NCI-H2107 (cell line): ENCODE results near the gene RGL3.
"Not testable (repeated sequence)": the region's sequence is repeated elsewhere in the genome, so short reads cannot be mapped to it uniquely, and the experiment has no call there.

Experiments
- DNase-seq: peaks from one replicate; lab custom pipeline; 2025; lab: John Stamatoyannopoulos, UW

The RGL3 gene

DNA sequence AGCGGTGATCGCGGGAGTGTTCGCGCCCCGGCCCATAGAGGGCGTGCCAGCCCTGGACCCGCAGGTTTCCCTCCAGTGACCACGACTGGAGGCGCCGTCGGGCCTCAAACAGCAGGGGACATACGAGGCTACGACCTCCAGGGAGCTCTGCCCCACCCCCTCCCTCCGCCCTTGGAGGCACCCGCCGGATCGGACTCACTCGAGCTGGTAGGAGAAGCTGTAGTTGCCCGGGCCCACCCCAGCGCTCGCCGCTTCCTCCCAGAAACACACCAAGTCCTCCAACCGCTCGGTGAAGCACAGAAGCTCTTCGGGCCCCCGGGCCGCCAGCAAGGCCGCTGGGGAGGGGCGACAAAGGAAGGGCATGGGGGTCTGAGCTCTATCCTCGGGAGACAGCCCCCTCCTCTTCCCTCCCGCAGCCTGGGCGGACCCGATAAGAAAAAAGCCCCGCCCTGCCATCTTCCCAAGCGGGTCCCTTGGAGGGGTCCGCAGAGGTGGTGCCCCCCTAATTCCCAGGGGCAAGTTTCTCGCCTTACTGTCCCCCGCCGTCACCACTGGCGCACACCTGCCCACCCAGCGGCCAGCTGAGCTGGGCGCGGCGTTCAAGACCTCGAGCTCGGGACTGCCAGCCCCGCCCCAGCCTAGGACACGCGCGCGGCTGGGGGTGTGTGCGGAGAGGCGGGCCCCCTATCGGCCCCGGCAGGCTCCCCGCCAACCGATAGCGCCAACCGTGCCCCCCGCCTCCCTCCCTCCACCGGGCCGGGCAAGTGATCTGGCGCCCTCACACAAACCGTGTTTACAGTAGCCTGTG is 36.0 kb downstream of the RGL3 start:
- DNase-seq = peak; percentile 21

DNA sequence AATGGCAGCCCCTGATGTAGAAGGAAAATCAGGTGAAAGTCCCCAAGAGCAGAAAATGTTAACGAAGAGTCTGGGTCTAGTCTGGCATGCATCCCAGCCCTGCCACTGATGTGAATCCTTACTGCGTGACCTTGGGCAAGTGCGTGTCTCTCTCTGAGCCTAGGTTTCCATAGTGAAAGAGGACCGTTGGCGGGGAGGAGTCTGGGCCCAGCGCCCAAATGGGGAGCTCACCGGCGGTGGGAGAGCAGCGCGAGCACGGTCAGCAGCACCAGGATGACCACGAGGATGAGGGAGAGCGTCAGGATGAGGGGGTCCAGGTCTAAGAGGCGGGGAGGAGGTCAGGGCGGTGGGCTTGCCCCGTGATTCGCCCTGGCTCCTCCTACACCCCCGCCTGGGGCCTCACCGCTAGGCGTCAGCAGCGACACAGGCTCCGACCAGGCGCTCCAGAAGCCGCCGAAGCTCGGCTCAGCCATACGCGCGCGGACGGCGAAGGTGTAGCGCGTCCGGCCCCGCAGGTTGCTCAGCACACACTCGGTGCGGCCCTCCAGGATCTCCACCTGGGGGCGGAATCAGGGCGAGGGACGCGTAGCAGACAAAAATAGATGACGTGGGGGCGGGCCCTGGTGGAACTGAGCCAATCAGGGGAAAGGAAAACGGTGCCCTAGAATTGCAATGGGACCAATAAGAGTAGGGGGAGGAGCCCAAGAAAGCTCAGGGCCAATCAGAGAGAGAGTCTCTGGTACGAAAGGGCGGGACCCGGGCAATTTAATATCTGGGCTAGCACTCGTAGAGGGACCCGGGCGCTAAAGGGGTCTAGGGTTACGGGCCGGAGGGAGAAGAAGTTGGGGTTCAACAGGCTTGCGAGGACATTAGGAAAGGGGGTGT is 38.2 kb downstream of the RGL3 start:
- DNase-seq = peak; percentile 92

DNA sequence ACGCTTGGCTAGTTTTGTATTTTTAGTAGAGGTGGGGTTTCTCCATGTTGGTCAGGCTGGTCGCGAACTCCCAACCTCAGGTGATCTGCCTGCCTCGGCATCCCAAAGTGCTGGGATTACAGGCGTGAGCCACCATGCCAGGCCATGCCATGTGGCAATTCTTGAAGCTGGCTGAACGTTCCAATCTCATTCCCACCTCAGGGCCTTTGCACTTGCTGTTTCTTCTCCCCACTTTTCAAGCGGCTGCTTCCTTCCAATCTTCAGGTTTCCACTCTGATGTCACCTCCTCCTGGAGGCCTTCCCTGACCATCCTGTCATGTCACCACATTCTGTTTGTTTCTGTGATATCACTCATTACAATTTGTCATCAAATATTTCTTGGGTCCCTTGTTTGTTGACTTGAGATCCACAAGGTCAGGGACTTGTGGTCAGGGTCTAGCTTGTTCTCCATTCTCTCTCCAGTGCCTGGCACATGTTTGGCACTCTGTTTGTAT is 39.2 kb downstream of the RGL3 start:
- DNase-seq = no peak

DNA sequence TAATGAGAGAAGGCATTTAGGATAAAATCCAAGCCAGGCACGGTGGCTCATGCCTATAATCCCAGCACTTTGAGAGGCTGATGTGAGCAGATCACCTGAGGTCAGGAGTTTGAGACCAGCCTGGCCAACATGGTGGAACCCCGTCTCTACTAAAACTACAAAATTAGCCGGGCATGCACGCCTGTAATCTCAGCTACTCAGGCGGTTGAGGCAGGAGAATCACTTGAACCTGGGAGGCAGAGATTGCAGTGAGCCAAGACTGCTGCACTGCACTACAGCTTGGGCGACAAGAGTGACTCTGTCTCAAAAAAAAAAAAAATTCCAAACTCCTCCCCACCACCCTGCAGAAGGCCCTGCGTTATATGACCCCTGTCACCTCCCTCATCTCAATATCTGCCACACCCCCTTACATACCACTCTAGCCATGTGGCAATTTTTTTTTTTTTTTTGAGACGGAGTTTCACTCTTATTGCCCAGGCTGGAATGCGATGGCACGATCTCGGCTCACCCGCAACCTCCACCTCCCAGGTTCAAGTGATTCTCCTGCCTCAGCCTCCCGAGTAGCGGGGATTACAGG is 39.8 kb downstream of the RGL3 start:
- not testable (repeated sequence) for DNase-seq

GRCh38 chr19:11378319-11379189 is 40.6 kb downstream of the RGL3 start:
- DNase-seq = no peak

DNA sequence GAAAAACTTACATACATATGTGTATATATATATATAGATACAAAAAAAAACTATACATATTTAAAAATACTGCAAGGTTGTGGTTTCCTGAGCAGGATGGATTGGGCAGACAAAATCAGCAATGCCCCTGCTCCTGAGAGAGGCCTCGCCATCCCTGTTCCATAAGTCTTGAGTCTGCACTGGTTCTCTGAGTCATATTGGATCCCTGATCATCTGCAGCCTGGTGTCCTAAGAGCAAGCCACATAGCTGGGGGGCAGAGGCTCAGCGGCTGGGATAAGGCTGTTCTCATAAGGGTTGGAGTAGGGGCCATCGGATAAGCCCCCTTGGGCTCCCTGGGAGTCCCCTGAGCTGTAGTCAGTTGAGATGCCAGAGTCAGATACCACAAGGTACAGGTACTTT is 41.4 kb downstream of the RGL3 start:
- DNase-seq = no peak

DNA sequence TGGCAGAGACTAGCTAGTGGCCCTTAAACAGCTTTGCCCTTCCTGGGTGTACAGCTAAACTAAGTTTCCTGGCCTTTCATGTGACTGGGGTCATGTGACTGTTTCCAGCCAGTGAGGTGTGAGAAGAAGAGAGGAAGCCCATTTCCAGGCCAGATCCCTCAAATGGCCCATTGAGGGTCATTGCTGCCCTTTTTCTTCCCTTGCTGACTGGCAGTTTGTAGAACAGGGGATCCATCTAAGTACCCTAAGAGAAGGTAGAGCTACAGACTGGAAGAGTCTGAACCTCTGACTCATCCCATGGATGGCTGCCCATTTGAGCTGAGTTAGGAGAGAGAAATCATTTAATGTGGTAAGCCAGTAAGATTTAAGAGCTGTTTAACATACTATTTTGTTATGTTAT is 41.9 kb downstream of the RGL3 start:
- no peak for DNase-seq

- peak; percentile 21 for DNase-seq
Observed at GRCh38 chr19:11375143-11375948, 43.8 kb downstream of the RGL3 start.

DNA sequence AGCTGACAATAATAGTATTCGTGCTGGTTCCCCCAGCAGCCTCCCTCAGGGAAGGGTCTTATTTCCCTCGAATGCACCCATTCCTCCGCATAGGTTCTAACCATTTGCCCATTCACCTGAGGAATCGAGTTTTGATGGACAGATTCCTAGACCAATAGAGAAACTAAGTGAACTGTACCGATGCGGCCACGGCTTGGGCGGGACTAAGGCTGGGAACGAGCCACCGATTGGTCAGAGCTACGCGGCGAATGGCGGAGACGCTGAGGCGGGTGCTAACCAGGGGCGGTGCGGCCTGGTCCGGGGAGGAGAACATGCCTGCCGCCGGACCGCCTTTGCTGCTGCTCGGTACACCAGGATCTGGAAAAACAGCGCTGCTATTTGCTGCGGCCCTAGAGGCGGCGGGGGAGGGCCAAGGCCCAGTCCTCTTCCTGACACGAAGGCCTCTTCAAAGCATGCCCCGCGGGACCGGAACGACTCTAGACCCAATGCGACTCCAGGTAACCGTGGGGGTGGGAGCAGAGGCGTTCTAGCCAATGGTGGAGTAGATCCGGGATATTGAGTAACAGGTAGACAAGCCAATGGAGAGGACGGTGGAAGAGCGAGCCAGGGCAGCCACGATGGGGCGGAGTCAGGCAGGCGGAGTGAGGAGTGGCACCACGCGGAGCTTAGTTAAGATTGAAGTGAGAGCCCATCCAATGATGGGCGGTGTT is 44.5 kb downstream of the RGL3 start, which contains the start of gene SWSAP1:
TSS of gene SWSAP1 (plus strand) at position 234 of the 710 bp plus-strand sequence. CDS start at position 249, 15 bp downstream.
- DNase-seq = peak; percentile 95

- DNase-seq = no peak
Observed at GRCh38 chr19:11373885-11374432, 45.2 kb downstream of the RGL3 start.

- DNase-seq = peak; percentile 63
Observed at GRCh38 chr19:11373166-11373884, 45.8 kb downstream of the RGL3 start.

DNA sequence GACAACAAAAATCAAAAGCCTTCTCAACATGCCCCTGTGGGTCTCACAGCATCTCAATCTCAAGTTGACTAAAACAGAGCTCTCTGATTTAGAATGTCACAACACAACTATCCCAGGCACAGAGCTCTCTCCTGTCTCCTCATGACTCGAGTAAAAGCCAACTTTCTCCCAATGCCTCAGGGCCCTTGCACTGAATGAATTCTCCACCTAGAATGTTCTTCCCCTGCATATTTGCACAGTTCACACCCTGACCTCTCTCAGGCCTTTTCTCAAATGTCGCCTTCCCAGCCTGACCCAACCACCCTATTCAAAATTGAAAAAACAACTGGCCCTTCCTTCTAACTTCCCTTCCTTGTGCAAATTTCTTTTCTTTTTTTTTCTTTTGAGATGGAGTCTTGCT is 48.4 kb downstream of the RGL3 start:
- DNase-seq = no peak

DNA sequence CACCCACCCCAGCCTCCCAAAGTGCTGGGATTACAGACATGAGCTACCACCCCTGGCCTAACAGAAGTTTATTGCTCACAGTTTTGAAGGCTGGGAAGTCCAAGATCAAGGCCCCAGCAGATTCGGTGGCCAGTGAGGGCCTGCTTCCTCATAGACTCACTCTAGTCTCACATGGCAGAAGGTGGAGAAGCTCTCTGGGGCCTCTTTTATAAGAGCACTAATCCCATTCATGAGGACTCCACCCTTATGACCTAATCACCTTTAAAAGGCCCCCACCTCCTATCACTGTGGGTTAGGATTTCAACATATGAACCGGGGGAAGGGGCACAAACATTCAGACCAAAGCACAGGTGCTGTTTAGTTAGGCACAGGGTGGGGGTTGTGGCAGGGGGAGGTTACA is 51.6 kb downstream of the RGL3 start:
- DNase-seq = no peak

DNA sequence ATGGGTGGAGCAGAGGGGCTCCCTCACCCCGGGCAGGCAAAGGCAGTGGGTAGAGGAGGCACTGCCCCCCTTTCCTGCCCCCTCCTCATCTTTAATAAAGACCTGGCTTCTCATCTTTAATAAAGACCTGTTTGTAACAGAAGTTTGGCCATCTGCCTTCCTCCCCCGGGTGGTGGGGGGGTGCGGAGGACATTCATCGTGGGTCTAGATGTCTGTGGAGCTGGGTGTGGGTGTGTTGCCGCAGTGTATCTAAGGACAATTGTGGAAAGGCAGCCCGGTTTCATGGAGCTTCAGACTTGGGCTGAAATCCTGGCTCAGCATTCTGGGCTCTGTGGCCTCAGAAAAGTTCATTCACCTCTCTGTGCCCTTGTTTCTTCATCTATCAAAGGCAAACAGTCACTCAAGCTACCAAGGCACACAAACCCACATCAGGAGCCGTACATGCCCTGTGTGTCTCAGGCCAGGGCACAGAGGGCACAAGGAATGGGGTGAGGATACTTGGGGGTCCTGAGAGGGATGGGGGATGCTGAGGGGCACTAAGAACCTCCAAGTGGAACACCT is 53.5 kb downstream of the RGL3 start:
- no peak for DNase-seq

DNA sequence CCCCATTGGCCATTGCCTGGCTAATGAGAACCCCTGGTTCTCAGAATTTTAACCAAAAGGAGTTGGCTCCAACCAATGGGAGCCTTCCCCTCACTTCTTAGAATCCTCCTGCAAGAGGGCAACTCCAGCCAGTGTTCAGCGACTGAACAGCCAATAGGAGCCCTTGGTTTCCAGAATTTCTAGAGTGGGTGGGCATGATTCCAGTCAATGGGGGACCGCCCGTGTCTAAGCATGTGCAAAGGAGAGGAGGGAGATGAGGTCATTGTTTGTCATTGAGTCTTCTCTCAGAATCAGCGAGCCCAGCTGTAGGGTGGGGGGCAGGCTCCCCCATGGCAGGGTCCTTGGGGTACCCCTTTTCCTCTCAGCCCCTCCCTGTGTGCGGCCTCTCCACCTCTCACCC is 54.2 kb downstream of the RGL3 start:
- DNase-seq = no peak

- no peak for DNase-seq
Observed at GRCh38 chr19:11364296-11364904, 54.7 kb downstream of the RGL3 start.

GRCh38 chr19:11363881-11364280 is 55.2 kb downstream of the RGL3 start:
- DNase-seq = no peak
